GM19099 (cell line): ENCODE data around the gene GABPA.

Source experiments
- POLR2A ChIP-seq: IDR thresholded peaks from 3 replicates; pipeline ENCODE4 v1.6.1; 2011; ENCODE audit warnings: low read depth; ENCODE audit not compliant: insufficient read length; ENCODE audit errors: extremely low read depth

Gene GABPA

DNA sequence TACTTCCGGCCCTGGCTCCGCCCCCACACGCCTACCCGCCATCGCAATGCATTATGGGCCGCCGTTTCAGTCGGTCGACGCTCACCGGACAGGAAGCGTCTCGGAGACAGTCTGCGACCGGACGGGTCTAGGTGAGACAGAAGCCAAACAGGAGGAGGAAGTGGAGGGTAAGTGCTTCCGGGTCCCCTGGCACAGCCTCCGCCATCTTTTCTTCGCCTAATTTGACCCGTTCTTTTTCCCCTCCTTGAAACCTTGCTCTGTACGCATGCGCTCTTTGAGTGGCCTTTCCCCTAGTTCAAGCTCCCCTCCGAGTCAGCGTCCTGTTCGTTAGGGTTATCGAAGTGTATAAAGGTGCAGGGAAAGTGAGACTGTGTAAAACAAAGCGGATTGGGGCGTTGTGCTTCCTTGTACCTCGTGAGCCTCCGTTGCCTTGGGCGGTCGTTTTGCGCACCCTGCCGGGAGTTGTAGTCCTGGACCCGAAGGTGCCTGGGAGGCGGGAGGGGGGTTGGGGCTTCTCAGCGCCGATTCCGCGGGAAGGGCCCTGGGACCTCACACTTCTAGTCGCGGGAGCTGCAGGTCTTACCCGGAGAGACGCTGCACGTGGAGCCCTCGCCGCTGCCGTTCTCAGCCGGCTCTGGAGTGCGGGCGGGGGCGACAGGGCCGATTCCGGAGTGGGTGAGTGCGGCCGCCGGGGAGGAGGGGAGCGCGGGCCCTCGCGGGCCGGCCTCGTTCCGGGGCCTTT lies at the start of gene GABPA, which contains the start of gene ATP5PF:
GABPA (plus strand) TSS at position 69 of the 742 bp plus-strand sequence. CDS start 6,627 bp downstream, outside the sequence.
ATP5PF (minus strand) TSS at position 1 of the 742 bp plus-strand sequence. CDS start 5,110 bp downstream, outside the sequence.
- TF ChIP-seq POLR2A, result peak; percentile 59

DNA sequence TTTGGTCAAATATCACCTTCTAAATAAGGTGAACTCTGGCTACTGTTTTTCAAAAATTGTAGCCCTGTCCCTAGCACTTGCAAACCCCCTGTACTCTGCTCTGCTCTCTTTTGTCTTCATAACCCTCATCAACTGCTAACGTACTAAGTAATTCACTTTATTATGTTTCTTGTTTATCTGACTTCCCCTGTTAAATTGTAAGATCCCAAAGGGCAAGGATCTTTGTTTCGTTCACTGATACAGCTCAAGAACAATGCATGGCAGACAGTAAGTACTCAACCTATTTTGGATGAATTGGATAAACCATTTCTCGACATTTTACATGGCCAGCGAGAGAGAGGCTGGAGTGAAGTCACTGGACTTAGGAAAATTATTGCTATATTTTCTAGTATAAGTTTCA lies 47.0 kb upstream of the GABPA start:
- no peak for TF ChIP-seq POLR2A

DNA sequence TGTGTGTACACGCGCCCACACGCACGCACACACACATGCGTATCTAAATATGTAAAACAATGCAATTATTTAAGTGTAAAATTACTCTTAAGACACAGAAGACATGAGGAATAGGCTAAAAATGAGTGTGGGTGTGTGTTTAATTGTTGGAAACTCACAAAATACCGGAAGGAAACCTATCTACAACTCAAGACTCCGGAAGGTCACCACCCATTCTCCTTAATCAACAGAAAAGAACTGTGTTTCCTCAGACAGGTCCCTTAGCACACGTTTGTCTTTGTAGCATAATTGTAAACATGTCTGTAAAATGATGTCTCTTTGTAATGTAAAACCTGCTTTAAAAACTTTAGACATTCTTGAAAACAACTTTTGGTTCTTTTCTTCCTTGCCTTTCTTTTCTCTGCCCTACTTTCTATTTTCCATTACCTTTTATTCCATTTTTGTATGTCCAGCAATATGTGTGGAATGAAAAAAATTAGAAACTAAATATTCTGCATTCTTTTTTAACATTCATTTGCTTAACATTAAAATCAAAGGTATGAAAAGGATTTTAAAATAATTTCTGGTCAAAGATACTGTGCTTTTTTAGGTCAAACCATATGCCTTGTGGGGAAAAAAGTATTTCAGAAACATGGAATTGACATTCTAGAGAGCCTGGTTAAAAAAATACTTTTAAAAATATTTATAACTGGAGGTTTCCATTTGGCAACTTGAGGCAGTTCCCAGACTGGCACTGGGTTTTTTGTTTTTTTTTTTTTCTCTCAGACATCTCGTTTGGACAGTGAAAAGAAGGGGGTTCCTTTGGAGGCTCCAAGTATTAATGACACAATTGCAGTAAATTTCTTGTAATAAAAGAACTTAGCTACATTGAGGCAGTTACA lies 46.3 kb upstream of the GABPA start:
- no peak for TF ChIP-seq POLR2A

DNA sequence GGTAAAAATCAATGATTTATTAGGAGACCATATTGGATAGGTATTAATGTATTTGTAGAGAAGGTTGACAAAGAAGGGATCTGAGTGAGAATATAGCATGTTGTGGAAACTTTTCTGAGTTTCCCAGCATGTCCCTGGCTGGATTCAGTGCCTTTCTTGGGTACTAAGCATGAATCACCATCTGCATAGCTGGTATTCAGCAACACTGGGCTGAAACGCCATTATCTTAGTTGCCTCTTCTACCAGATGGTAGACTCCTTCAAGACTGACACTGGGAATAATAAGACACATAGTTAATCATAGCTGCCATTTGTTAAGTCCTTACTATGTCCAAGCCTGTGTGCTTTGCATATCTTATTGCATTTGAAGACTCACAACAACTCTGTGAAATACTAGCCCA lies 45.5 kb upstream of the GABPA start:
- no peak for TF ChIP-seq POLR2A

DNA sequence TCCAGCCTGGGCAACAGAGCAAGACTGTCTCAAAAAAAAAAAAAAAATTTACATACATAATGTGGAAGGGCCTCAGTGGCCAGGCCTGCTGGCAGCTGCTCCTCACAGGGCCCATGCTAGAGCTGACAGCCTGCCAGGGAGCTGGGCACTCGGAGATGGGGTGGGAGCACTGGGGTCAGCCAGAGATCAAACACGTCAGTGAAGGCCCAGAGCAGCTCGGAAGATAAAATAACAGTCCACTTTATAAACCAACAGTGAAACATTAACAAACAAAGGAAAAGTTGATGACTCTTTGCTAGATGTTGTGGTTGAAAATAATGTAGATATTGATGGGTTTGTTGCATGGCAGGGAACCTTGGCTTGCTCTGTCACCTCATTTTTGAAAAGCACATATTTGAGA lies 42.8 kb upstream of the GABPA start:
- TF ChIP-seq POLR2A, result no peak

DNA sequence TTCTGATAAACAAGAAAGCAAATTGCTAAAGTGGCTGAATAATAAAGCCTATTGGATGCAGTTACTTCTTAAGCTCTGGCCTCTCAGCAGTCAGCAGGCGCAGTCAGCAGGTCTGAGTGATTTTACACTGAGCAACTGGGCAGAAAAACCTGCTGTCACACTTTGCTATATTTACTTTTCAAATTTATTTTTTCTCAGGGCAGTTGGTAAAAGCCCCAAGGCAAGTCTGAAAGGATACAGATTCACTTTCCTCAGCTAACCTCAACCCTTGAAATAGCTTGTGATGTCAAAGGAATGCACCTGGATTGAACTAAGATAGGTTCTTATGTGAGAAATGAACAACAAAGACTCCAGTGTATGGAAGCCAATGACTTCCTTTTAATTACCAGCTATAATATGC lies 34.0 kb upstream of the GABPA start:
- no peak for TF ChIP-seq POLR2A

DNA sequence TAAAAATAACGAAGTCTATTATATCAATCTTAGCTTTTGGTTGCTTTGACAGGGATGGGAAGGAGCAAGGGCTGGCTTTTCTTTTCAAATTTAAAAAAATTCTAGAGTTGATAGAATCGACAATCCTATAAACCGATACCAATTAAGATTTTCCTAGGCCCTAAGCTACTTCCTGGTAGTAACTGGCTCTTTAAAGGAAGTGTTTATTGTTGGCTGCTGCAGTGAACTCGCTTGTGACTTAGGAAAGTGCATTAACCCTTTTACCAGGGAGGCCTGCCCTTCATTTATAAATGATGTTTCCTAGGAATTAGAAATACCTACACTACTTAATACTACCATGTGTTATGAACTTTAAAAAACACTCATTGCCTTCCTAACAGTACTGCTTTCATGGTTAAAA lies 33.2 kb upstream of the GABPA start:
- no peak for TF ChIP-seq POLR2A

DNA sequence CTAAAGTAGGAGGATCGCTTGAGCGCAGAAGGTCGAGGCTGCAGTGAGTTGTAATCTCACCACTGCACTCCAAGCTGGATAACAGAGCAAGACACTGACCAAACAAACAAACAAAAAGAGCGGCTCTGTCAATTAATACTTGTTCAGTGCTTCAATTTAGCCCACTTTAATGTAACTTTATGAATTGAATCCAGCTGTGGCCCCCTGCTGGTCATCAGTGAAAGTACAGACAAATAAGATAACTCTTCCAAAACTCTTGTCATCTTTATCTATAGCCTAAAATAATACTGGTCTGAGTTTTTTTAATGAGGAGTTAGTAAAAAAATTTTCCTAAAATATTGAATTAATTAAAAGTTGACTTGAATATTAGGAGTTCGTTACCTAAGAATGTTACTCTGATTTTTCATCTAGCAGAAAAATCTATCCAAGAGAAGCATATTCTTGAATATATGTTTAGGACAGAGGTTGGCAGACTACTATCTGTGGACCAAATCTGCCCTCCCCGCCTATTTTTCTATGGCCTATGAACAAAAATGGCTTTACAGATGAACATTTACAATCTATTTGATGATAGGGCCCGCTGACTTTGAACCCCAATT lies 26.2 kb upstream of the GABPA start:
- no peak for TF ChIP-seq POLR2A

DNA sequence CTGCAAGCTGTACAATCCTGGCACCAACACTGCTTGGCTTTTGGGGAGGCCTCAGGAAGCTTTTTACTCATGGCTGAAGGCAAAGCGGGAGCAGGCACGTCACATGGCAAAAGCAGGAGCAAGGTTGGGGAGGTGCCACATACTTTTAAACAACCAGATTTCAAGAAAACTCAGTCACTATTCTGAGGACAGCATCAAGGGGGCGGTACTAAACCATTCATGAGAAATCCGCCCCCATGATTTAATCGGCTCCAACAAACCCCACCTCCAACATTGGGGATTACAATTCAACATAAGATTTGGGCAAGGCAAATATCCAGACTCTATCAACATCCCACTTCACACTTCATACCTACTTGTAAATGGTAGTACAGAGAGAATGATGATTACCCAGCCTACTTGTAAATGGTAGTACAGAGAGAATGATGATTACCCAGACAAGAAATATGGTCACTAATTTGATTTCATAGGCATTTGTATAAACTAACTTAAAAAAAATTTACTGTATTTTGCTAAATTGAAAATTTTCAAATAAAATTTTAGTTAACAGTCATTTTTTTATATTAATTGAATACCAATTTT lies 25.0 kb upstream of the GABPA start:
- no peak for TF ChIP-seq POLR2A

DNA sequence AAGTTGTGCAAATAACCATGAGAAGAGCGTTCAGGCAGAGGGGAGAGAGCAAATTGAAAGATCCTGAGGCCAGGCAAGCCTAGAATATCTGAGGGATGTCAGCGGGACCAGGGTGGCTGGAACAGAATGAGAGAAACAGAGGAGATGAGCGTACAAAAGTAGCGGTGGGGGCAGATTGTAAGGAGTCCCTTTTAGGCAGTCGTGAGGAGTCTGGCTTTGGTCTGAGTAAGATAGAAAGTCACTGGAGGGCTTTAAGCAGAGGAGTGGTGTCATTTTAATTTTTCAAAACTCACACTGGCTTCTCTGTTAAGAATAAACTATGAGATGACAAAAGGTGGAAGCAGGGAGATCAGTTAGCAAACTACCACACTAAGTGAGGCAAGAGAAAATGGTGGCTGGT lies 24.2 kb upstream of the GABPA start:
- TF ChIP-seq POLR2A, result no peak

DNA sequence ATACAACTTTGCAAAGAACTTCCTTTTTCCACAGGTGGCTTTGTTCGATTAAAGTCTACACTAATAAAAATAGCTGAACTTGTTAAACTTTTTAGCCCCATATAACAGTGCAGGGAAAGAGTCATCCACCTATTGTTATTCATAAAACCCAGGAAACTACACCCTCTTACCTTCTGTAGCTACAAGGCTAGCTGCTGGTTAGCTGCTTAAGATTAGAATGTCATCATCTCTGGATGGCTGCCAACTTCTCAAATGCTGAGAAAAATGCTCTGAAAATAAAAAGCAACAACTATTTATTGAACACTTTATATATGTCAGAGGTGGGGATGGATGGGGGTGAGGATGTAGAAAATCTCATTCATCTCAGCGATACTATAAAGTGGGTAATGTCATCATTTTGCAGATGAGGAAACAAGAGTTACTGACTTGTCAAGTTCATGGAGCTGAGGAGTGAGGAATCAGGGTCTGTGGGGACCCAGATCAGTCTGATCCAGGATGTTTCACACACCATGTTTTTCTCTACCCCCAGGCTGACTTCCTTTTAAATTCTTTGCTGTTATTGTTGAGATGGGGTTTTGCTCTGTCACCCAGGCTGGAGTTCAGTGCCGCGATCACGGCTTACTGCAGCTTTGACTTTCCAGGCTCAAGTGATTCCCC lies 17.2 kb upstream of the GABPA start:
- TF ChIP-seq POLR2A, result no peak

DNA sequence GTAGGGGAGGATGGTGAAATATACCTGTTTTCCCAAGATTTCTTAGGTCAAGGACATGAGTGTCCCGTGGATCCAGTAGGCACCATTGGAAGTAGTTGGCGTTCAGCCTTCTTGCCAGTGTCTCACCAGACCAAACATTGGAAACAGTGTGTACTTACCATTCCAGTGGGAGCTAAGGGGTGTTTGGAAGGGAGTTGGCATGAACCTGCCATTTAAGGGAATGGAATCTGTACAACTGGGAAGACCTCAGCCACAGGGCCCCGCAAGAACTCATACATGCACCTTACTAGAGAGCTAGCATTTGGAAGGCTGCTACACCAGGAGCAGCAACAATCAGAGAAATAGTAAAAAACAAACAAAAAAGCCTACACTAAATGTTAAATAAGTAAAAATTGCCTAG lies 12.8 kb upstream of the GABPA start:
- no peak for TF ChIP-seq POLR2A

DNA sequence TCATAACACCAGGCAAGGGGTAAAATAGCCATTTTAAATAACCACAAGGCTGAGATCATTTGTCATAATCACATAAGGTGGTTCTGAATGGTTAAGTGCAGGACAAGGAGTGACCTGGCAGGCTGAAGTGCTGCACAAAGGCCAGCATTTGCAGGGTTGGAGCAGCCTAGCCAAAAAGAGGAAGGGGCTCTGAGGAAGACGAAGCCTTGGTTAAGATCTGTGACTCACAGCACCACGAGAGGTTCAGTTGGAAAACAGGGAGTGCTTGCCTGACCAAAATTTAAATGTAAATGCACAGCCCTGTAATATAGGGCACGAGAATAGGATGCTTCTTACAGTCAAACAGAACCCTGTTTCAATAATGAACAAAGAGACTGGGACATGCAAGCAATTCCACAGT lies 12.1 kb upstream of the GABPA start:
- TF ChIP-seq POLR2A, result no peak

DNA sequence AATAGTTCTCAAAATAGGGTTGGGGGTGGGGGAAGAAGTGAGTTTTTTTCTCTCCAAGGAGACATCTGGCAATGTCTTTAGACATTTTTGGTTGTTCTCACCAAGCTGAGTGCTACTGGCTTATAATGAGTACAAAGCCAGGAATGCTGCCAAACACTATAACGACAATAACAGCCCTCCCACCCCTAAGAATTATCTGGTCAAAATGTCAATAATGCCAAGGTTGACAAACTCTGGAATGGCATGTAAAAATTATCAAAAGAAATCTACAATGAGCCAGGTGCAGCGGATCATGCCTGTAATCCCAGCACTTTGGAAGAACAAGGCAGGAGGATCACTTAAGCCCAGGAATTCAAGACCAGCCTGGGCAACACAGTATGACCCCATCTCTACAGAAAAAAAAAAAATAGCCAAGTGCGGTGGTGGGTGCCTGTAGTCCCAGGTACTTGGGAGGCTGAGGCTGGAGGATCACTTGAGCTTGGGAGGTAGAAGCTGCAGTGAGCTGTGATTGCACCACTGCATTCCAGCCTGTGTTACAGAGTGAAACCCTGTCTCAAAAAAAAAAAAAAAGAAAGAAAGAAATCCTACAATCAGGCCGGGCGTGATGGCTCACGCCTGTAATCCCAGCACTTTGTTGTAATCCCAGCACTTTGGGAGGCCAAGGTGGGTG lies 2.5 kb upstream of the GABPA start:
- no peak for TF ChIP-seq POLR2A

DNA sequence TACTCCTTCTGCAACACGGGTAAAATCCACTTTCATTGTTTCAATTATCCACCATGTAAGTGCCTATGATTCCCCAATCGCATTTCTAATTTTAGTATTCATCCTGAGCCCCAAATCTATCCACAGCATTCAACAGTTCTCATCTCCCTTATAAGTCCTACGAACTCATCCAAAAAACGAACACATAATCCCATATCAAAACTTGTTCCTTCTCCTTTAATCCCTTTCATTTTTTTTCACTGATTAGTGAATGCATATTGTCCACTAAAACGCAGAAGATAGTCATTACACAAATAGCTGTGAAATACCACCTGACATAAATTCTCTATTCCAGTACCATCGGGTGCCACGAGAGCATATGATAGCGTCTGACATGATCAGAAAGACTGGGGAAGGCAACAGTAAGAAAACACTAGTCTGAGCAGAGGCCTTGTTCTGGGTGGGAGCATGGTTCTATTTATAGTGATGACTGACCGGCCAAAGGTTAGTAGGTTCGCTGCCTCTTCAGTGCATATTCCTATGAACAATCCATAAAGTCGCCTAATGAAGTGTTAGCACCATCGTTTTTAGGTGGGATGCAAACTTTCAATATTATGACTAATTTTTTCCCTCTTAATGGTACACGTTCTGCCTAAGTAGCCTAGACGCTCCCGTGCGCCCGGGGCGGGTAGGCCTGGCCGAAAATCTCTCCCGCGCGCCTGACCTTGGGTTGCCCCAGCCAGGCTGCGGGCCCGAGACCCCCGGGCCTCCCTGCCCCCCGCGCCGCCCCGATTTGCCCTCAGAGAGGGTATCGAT lies 716 bp upstream of the GABPA start:
- no peak for TF ChIP-seq POLR2A
